ENCODE measurements around the gene COX14. TPM values are rescaled to one million over a fixed set of nuclear protein-coding genes. Genes with fewer than 3 reads are reported as not detected.

COX14 gene
- total and polyA plus RNA-seq, 10 of the 15 experiments (the other 5 are each of a cell fraction or from before 2014, with no cell fraction given): 44.6 to 361 (median 120) TPM

DNA sequence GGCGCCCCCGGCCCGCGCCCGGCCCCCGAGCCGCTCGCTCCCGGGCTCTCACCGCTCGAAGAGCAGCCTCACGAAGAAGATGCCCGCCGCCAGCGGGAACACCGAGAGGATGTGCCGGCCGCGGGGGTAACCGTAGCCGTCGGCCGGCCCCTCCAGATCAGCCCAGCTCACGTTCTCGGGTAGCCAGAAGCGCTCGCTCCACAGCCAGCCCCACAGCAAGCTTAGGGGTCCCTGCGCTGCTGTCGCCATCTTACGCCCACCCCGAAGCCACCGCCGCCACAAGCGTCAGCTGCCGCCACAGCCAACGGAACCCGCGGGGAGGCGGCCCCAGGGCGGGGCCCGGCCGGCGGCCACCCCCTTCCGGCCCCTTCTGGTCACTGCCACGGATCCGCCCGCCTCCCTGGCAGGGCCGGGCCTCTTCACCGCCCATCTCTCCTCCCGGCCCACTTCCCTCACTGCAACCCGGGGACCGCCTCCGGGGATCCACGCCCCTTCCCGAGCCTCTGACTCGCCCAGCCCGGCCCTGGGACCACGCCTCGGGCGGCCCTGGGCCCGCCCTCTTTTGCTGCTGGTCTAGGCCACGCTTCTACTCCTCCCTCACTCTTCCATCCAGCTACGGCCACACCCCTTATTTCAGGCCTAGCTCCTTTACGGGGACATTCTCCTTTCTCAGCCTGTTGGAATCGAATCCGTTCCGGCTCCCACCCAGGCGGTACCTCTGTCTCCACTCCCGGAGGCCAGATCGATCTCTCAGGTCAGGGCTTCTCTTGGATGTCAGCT, 55.2 kb downstream of the COX14 start, which contains the start of gene CERS5 (continued):
- TF ChIP-seq, protein P1, sequence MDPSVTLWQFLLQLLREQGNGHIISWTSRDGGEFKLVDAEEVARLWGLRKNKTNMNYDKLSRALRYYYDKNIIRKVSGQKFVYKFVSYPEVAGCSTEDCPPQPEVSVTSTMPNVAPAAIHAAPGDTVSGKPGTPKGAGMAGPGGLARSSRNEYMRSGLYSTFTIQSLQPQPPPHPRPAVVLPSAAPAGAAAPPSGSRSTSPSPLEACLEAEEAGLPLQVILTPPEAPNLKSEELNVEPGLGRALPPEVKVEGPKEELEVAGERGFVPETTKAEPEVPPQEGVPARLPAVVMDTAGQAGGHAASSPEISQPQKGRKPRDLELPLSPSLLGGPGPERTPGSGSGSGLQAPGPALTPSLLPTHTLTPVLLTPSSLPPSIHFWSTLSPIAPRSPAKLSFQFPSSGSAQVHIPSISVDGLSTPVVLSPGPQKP (IDR thresholded peaks at IDR 0.05; ENCODE audit: low read depth, low read length): peak; percentile 43; the same call in 1 of the 2 replicates
- peak; percentile 36; the same call in 1 of the 2 replicates for TF ChIP-seq SIN3A (IDR thresholded peaks at IDR 0.05; ENCODE audit: low read depth, low read length)
- no peak; the same call in 1 of the 2 replicates for TF ChIP-seq NRF1 (conservative IDR thresholded peaks at IDR 0.05; ENCODE audit: low read depth, low read length)
- TF ChIP-seq STAT3 (IDR thresholded peaks at IDR 0.05; ENCODE audit: low read depth, low read length): no peak
- peak; percentile 44; the same call in 1 of the 3 replicates for TF ChIP-seq POU2F2 (IDR thresholded peaks at IDR 0.05; ENCODE audit: borderline replicate concordance, low read depth, low read length)
- TF ChIP-seq MTA2 (IDR thresholded peaks at IDR 0.05; ENCODE audit: low read depth): no peak
- no peak for TF ChIP-seq MYB (IDR thresholded peaks at IDR 0.05; ENCODE audit: borderline replicate concordance, low read depth, low read length)
- TF ChIP-seq, protein P2, sequence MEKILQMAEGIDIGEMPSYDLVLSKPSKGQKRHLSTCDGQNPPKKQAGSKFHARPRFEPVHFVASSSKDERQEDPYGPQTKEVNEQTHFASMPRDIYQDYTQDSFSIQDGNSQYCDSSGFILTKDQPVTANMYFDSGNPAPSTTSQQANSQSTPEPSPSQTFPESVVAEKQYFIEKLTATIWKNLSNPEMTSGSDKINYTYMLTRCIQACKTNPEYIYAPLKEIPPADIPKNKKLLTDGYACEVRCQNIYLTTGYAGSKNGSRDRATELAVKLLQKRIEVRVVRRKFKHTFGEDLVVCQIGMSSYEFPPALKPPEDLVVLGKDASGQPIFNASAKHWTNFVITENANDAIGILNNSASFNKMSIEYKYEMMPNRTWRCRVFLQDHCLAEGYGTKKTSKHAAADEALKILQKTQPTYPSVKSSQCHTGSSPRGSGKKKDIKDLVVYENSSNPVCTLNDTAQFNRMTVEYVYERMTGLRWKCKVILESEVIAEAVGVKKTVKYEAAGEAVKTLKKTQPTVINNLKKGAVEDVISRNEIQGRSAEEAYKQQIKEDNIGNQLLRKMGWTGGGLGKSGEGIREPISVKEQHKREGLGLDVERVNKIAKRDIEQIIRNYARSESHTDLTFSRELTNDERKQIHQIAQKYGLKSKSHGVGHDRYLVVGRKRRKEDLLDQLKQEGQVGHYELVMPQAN (conservative IDR thresholded peaks at IDR 0.05): peak; percentile 85
- no peak for TF ChIP-seq KDM1A (IDR thresholded peaks at IDR 0.05; ENCODE audit: borderline replicate concordance)
- TF ChIP-seq, protein P3, sequence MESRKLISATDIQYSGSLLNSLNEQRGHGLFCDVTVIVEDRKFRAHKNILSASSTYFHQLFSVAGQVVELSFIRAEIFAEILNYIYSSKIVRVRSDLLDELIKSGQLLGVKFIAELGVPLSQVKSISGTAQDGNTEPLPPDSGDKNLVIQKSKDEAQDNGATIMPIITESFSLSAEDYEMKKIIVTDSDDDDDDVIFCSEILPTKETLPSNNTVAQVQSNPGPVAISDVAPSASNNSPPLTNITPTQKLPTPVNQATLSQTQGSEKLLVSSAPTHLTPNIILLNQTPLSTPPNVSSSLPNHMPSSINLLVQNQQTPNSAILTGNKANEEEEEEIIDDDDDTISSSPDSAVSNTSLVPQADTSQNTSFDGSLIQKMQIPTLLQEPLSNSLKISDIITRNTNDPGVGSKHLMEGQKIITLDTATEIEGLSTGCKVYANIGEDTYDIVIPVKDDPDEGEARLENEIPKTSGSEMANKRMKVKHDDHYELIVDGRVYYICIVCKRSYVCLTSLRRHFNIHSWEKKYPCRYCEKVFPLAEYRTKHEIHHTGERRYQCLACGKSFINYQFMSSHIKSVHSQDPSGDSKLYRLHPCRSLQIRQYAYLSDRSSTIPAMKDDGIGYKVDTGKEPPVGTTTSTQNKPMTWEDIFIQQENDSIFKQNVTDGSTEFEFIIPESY (IDR thresholded peaks at IDR 0.05): no peak
- TF ChIP-seq RELA (IDR thresholded peaks at IDR 0.05; ENCODE audit: borderline replicate concordance, partially characterized antibody): peak; percentile 45
- TF ChIP-seq, protein P4, sequence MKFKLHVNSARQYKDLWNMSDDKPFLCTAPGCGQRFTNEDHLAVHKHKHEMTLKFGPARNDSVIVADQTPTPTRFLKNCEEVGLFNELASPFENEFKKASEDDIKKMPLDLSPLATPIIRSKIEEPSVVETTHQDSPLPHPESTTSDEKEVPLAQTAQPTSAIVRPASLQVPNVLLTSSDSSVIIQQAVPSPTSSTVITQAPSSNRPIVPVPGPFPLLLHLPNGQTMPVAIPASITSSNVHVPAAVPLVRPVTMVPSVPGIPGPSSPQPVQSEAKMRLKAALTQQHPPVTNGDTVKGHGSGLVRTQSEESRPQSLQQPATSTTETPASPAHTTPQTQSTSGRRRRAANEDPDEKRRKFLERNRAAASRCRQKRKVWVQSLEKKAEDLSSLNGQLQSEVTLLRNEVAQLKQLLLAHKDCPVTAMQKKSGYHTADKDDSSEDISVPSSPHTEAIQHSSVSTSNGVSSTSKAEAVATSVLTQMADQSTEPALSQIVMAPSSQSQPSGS (IDR thresholded peaks at IDR 0.05; ENCODE audit: low read length): no peak
- TF ChIP-seq, protein P5, sequence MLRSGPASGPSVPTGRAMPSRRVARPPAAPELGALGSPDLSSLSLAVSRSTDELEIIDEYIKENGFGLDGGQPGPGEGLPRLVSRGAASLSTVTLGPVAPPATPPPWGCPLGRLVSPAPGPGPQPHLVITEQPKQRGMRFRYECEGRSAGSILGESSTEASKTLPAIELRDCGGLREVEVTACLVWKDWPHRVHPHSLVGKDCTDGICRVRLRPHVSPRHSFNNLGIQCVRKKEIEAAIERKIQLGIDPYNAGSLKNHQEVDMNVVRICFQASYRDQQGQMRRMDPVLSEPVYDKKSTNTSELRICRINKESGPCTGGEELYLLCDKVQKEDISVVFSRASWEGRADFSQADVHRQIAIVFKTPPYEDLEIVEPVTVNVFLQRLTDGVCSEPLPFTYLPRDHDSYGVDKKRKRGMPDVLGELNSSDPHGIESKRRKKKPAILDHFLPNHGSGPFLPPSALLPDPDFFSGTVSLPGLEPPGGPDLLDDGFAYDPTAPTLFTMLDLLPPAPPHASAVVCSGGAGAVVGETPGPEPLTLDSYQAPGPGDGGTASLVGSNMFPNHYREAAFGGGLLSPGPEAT (IDR thresholded peaks at IDR 0.05; ENCODE audit: low read depth): peak; percentile 53; the same call in 1 of the 2 replicates
- no peak for TF ChIP-seq MEF2A (IDR thresholded peaks at IDR 0.05; ENCODE audit: insufficient read depth, low read depth, low read length)
- no peak for TF ChIP-seq TCF3 (IDR thresholded peaks at IDR 0.05; ENCODE audit: borderline replicate concordance, insufficient read depth, low read depth, low read length)
- no peak for TF ChIP-seq KAT2A (conservative IDR thresholded peaks at IDR 0.05; ENCODE audit: control insufficient read depth, low read depth, low read length)
- TF ChIP-seq, protein P6, sequence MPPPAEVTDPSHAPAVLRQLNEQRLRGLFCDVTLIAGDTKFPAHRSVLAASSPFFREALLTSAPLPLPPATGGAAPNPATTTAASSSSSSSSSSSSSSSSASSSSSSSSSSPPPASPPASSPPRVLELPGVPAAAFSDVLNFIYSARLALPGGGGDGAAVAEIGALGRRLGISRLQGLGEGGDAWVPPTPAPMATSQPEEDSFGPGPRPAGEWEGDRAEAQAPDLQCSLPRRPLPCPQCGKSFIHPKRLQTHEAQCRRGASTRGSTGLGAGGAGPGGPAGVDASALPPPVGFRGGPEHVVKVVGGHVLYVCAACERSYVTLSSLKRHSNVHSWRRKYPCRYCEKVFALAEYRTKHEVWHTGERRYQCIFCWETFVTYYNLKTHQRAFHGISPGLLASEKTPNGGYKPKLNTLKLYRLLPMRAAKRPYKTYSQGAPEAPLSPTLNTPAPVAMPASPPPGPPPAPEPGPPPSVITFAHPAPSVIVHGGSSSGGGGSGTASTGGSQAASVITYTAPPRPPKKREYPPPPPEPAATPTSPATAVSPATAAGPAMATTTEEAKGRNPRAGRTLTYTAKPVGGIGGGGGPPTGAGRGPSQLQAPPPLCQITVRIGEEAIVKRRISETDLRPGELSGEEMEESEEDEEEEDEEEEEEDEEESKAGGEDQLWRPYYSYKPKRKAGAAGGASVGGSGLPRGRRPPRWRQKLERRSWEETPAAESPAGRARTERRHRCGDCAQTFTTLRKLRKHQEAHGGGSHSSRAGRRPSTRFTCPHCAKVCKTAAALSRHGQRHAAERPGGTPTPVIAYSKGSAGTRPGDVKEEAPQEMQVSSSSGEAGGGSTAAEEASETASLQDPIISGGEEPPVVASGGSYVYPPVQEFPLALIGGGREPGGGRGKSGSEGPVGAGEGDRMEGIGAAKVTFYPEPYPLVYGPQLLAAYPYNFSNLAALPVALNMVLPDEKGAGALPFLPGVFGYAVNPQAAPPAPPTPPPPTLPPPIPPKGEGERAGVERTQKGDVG (CRISPR knock-in tag; IDR thresholded peaks at IDR 0.05): 0 out of 2 replicates have a peak, but pooled peaks have one; percentile 60
